IMR-90 (cell line): ENCODE data around the gene ZXDC.

Experiments
- CEBPB ChIP-seq: IDR thresholded peaks from 2 replicates; pipeline ENCODE4 v1.6.1; 2012; ENCODE audit warnings: low read depth, low read length, improper control_type of control experiment
- CTCF ChIP-seq: conservative IDR thresholded peaks from 2 replicates; pipeline ENCODE4 v1.5.1; 2012; ENCODE audit warnings: mild to moderate bottlenecking, low read depth, low read length, improper control_type of control experiment
- FOS ChIP-seq: fragments of 150-350 bp; IDR thresholded peaks from 2 replicates; pipeline ENCODE4 v1.6.1; 2016; ENCODE audit warnings: low read depth, low read length
- MAZ ChIP-seq: IDR thresholded peaks from 2 replicates; pipeline ENCODE4 v1.6.1; 2012; ENCODE audit warnings: low read depth, mild to moderate bottlenecking, low read length, improper control_type of control experiment, moderate library complexity, borderline replicate concordance
- MXI1 ChIP-seq: IDR thresholded peaks from 2 replicates; pipeline ENCODE4 v1.6.1; 2012; ENCODE audit warnings: low read depth, mild to moderate bottlenecking, low read length, moderate library complexity, borderline replicate concordance
- POLR2A ChIP-seq: IDR thresholded peaks from 2 replicates; pipeline ENCODE4 v1.6.1; 2012; ENCODE audit warnings: mild to moderate bottlenecking, low read depth, low read length
- RAD21 ChIP-seq: IDR thresholded peaks from 2 replicates; pipeline ENCODE4 v1.6.1; 2012; ENCODE audit warnings: low read length, improper control_type of control experiment
- RFX5 ChIP-seq: IDR thresholded peaks from 2 replicates; pipeline ENCODE4 v1.8.0; 2012; ENCODE audit warnings: low read depth, mild to moderate bottlenecking, low read length, moderate library complexity

DNA sequence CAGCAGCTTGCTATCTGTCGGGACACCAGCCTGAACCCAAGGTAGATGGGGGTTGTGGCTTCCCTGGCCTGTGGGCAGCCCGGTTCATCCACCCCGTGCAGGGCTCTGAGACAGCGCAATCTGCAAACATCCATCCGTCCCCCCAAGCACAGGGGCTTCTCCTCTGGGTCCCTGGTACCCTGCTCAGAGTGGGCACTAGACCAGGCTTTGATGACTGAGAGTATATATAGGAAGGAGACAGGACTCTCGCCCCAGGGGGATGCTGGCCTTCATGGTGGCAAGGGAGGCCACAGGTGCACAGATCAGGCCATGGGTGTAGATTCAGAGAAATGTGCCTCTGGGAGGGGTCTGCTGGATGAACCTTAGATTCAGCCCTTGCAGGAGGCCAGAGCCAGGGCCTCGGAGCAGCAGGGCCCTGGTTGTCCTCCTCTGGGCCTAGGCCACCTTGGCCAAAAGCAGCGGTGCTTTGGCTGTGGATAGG, 40.7 kb downstream of the ZXDC start:
- no peak for TF ChIP-seq POLR2A
- no peak for TF ChIP-seq CTCF
- no peak for TF ChIP-seq MAZ
- TF ChIP-seq RAD21: no peak
- no peak for TF ChIP-seq CEBPB
- TF ChIP-seq FOS: no peak
- no peak for TF ChIP-seq RFX5
- TF ChIP-seq MXI1: no peak
